SK-N-SH treated with all-trans-retinoic acid at 6 μM for 48 hours (cell line): ENCODE results near the gene GRPEL2.

Source experiments
- ARNTL ChIP-seq: fragments of 450-650 bp; formaldehyde crosslinking; IDR thresholded peaks from 2 replicates; pipeline ENCODE4 v1.5.0; 2020; ENCODE audit warnings: low read depth, mild to moderate bottlenecking, moderate library complexity, borderline replicate concordance
- TF ChIP-seq, protein P1 (sequence below): fragments of 250-450 bp; sonication (Bioruptor Pico); IDR thresholded peaks from 2 replicates; pipeline ENCODE4 v1.8.0; 2020; ENCODE audit warnings: mild to moderate bottlenecking, moderate library complexity, borderline replicate concordance

- TF ChIP-seq ARNTL (CRISPR knock-in tag): no peak
- TF ChIP-seq, protein P1, sequence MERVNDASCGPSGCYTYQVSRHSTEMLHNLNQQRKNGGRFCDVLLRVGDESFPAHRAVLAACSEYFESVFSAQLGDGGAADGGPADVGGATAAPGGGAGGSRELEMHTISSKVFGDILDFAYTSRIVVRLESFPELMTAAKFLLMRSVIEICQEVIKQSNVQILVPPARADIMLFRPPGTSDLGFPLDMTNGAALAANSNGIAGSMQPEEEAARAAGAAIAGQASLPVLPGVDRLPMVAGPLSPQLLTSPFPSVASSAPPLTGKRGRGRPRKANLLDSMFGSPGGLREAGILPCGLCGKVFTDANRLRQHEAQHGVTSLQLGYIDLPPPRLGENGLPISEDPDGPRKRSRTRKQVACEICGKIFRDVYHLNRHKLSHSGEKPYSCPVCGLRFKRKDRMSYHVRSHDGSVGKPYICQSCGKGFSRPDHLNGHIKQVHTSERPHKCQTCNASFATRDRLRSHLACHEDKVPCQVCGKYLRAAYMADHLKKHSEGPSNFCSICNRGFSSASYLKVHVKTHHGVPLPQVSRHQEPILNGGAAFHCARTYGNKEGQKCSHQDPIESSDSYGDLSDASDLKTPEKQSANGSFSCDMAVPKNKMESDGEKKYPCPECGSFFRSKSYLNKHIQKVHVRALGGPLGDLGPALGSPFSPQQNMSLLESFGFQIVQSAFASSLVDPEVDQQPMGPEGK (CRISPR knock-in tag): no peak
Observed at GRCh38 chr5:149371296-149371962, 26.1 kb downstream of the GRPEL2 start.
